IMR-90 (cell line): ENCODE measurements around the gene TCFL5. TPM values are rescaled to one million over a fixed set of nuclear protein-coding genes. Genes with fewer than 3 reads are reported as not detected.

Source experiments
- ATAC-seq: fragments of 200-7000 bp; cut with Tn5 transposase; 2 replicates; pipeline ENCODE4 v1.9.1; 2020; ENCODE audit warnings: low read depth, mild to moderate bottlenecking, moderate library complexity
- BruUV-seq: library from RNA; stranded (reverse); fragments of 400-500 nt; replicated peaks from 2 replicates; lab custom pipeline; 2021; lab: Mats Ljungman, UMichigan
- CTCF ChIA-PET: fragments of 300-600 bp; formaldehyde crosslinking; extraction: SDS; loops from one replicate; lab custom pipeline; 2021; ENCODE audit warnings: antibody characterized with exemption; lab: Yijun Ruan, JAX
- POLR2A ChIA-PET: fragments of 300-600 bp; sonication (Branson Sonifier 250); formaldehyde crosslinking; loops from one replicate; lab custom pipeline; 2022; ENCODE audit warnings: antibody characterized with exemption; ENCODE audit not compliant: unreplicated experiment; lab: Charles Lee
- DNase-seq: peaks from one replicate; pipeline ENCODE4 v3.0.0; 2013
- H2AFZ ChIP-seq: replicated peaks from 2 replicates; pipeline ENCODE3; 2013; ENCODE audit warnings: low read length, mild to moderate bottlenecking; ENCODE audit not compliant: poor library complexity
- H2AK5ac ChIP-seq: 2 replicates; pipeline ENCODE4 v1.6.1; 2013; ENCODE audit warnings: low read depth, low read length, inconsistent platforms
- H2AK9ac ChIP-seq: replicated peaks from 2 replicates; pipeline ENCODE3; 2013; ENCODE audit warnings: mild to moderate bottlenecking, low read depth, low read length, moderate library complexity; ENCODE audit not compliant: poor library complexity
- H2BK120ac ChIP-seq: 2 replicates; pipeline ENCODE4 v1.6.1; 2013; ENCODE audit warnings: low read depth, low read length, inconsistent platforms
- H2BK15ac ChIP-seq: 3 replicates; pipeline ENCODE4 v1.6.1; 2013; ENCODE audit warnings: low read depth, low read length, inconsistent platforms
- H2BK20ac ChIP-seq: 2 replicates; pipeline ENCODE4 v1.6.1; 2013; ENCODE audit warnings: low read depth, mild to moderate bottlenecking, inconsistent platforms, low read length, moderate library complexity
- H2BK5ac ChIP-seq: 2 replicates; pipeline ENCODE4 v1.6.1; 2013; ENCODE audit warnings: mild to moderate bottlenecking, low read depth, low read length, inconsistent platforms; ENCODE audit not compliant: poor library complexity, severe bottlenecking
- H3K14ac ChIP-seq: replicated peaks from 2 replicates; pipeline ENCODE4 v1.6.1; 2013; ENCODE audit warnings: low read depth, low read length, inconsistent platforms
- H3K18ac ChIP-seq: 2 replicates; pipeline ENCODE4 v1.6.1; 2013; ENCODE audit warnings: low read depth, low read length, control low read depth
- H3K23ac ChIP-seq: 2 replicates; pipeline ENCODE4 v1.6.1; 2013; ENCODE audit warnings: low read depth, low read length, inconsistent platforms
- H3K27ac ChIP-seq: 2 replicates; pipeline ENCODE4 v1.5.1; 2013; ENCODE audit warnings: mild to moderate bottlenecking, control low read depth, low read length; ENCODE audit not compliant: insufficient read depth
- H3K27me3 ChIP-seq: 2 replicates; pipeline ENCODE4 v1.6.1; 2013; ENCODE audit warnings: low read length; ENCODE audit not compliant: control insufficient read depth, insufficient read depth
- H3K36me3 ChIP-seq: 2 replicates; pipeline ENCODE4 v1.6.1; 2013; ENCODE audit warnings: low read length, mixed read lengths; ENCODE audit not compliant: control insufficient read depth, insufficient read depth
- H3K4ac ChIP-seq: 2 replicates; pipeline ENCODE4 v1.6.1; 2013; ENCODE audit warnings: low read depth, low read length, inconsistent platforms
- H3K4me1 ChIP-seq: 2 replicates; pipeline ENCODE4 v1.6.1; 2013; ENCODE audit warnings: low read length, mixed read lengths; ENCODE audit not compliant: control insufficient read depth, insufficient read depth
- H3K4me2 ChIP-seq: 2 replicates; pipeline ENCODE4 v1.6.1; 2013; ENCODE audit warnings: low read depth, mild to moderate bottlenecking, control low read depth, low read length, moderate library complexity
- H3K4me3 ChIP-seq: 2 replicates; pipeline ENCODE4 v1.5.1; 2013; ENCODE audit warnings: low read depth, mild to moderate bottlenecking, control low read depth, low read length, moderate library complexity; ENCODE audit not compliant: insufficient read depth
- H3K56ac ChIP-seq: 2 replicates; pipeline ENCODE4 v1.6.1; 2013; ENCODE audit warnings: low read length, inconsistent platforms; ENCODE audit not compliant: insufficient read depth; ENCODE audit errors: extremely low read depth
- H3K79me1 ChIP-seq, 2 experiments: 2 replicates each; pipeline ENCODE4 v1.6.1; 2013; ENCODE audit warnings: low read length in 2 of 2, inconsistent platforms in 1 of 2, low read depth in 1 of 2
- H3K9ac ChIP-seq: 2 replicates; pipeline ENCODE4 v1.6.1; 2013; ENCODE audit warnings: low read depth, low read length, control low read depth
- H3K9me1 ChIP-seq: 2 replicates; pipeline ENCODE4 v1.6.1; 2013; ENCODE audit warnings: low read length, inconsistent platforms; ENCODE audit not compliant: insufficient read depth
- H3K9me3 ChIP-seq: 2 replicates; pipeline ENCODE4 v1.6.1; 2013; ENCODE audit warnings: low read length; ENCODE audit not compliant: control insufficient read depth, insufficient read depth
- H4K20me1 ChIP-seq: 2 replicates; pipeline ENCODE4 v1.6.1; 2013; ENCODE audit warnings: low read length, inconsistent platforms; ENCODE audit not compliant: insufficient read depth
- H4K5ac ChIP-seq: 2 replicates; pipeline ENCODE4 v1.6.1; 2013; ENCODE audit warnings: mild to moderate bottlenecking, low read depth, low read length, control low read depth
- H4K8ac ChIP-seq, 2 experiments: 2 replicates each; pipeline ENCODE4 v1.6.1; 2013; ENCODE audit warnings: low read depth in 2 of 2, low read length in 2 of 2, control low read depth in 1 of 2, inconsistent platforms in 1 of 2
- H4K91ac ChIP-seq: 2 replicates; pipeline ENCODE4 v1.6.1; 2013; ENCODE audit warnings: low read depth, low read length, inconsistent platforms; ENCODE audit not compliant: insufficient read depth
- BHLHE40 ChIP-seq: fragments of 150-350 bp; IDR thresholded peaks from 2 replicates; pipeline ENCODE4 v1.6.1; 2016; ENCODE audit warnings: mild to moderate bottlenecking, low read depth, low read length
- MAZ ChIP-seq: IDR thresholded peaks from 2 replicates; pipeline ENCODE4 v1.6.1; 2012; ENCODE audit warnings: low read depth, mild to moderate bottlenecking, low read length, improper control_type of control experiment, moderate library complexity, borderline replicate concordance
- RAD21 ChIP-seq: IDR thresholded peaks from 2 replicates; pipeline ENCODE4 v1.6.1; 2012; ENCODE audit warnings: low read length, improper control_type of control experiment
- RCOR1 ChIP-seq: IDR thresholded peaks from 2 replicates; pipeline ENCODE4 v1.6.1; 2012; ENCODE audit warnings: mild to moderate bottlenecking, low read length, improper control_type of control experiment; ENCODE audit not compliant: insufficient replicate concordance
- WGBS, 2 experiments: methylation state at CpG; one replicate each; pipeline versions ENCODE4 v1.1.5 to v1.1.7; 2013; ENCODE audit warnings: missing lambda C conversion rate in 2 of 2; ENCODE audit not compliant: insufficient read length in 1 of 2; ENCODE audit errors: extremely low coverage in 2 of 2; 5-methylcytosine and 5-hydroxymethylcytosine counted together
- dilution Hi-C: fragments of 300-500 bp; cut with HindIII; formaldehyde crosslinking; loops from one replicate; pipeline ENCODE4 v1.14.3; 2018; ENCODE audit warnings: low sequenced_read_pairs; ENCODE audit not compliant: unreplicated experiment
- in situ Hi-C: fragments of 300-500 bp; cut with MboI; formaldehyde crosslinking; loops from 3 replicates; pipeline ENCODE4 v1.14.3; 2019; ENCODE audit warnings: low sequenced_read_pairs, inconsistent platforms, mixed read lengths
- intact Hi-C: fragments of 100-400 bp; cut with micrococcal nuclease; formaldehyde crosslinking; loops from 2 replicates; pipeline ENCODE4 v1.10.0; 2022
- polyA plus RNA-seq, 3 experiments: library from polyadenylated mRNA; depleted of rRNA; stranded (reverse); fragments of >200 nt; gene quantifications; 2 replicates each; pipeline ENCODE4 v1.2.3, GENCODE V29; 2012; ENCODE audit warnings: low replicate concordance in 1 of 3
- total RNA-seq: library from RNA; depleted of rRNA; stranded (reverse); fragments of >200 nt; gene quantifications from 2 replicates; pipeline ENCODE4 v1.2.3, GENCODE V29; 2012

The TCFL5 gene
- total and polyA plus RNA-seq, 2 of the 4 experiments (the other 2 are of a cell fraction): 6.0 to 8.2 TPM

GRCh38 chr20:62835931-62836861 lies 25.4 kb downstream of the TCFL5 start:
- H3K4me2 ChIP-seq: no peak overlapping the region
- no peak overlapping the region for H3K56ac ChIP-seq
- no peak overlapping the region for H4K8ac ChIP-seq
- H2BK15ac ChIP-seq: no peak overlapping the region
- no peak overlapping the region for H3K27ac ChIP-seq
- H4K5ac ChIP-seq: no peak overlapping the region
- CTCF ChIA-PET: no interaction called here
- no peak overlapping the region for H2AK5ac ChIP-seq
- no peaks in the 10 kb centered on the region for H3K36me3 ChIP-seq
- no peak overlapping the region for H4K91ac ChIP-seq
- BruUV-seq: no TSS peak
- no peaks in the 10 kb centered on the region; the same call in 1 of the 2 replicates for H3K27me3 ChIP-seq
- no peak overlapping the region for H2BK120ac ChIP-seq
- H2BK5ac ChIP-seq: no peak overlapping the region
- TF ChIP-seq RAD21: no peak
- peak; percentile 43; the same call in 1 of the 2 replicates for TF ChIP-seq BHLHE40
- TF ChIP-seq MAZ: peak; percentile 69; the same call in 1 of the 2 replicates
- no peak for TF ChIP-seq RCOR1
- H3K79me1 ChIP-seq: no peaks in the 10 kb centered on the region
- 67% methylated on average over 28 of the region's 52 CpGs; no CpG with 5 or more reads in 1 of the 2 experiments for WGBS, 2 experiments
- H2AFZ ChIP-seq: peak overlapping the region; percentile 33
- no peak overlapping the region for H3K4me3 ChIP-seq
- H3K9me3 ChIP-seq: no peaks in the 10 kb centered on the region
- H3K14ac ChIP-seq: no peak overlapping the region
- no peak overlapping the region for H2BK20ac ChIP-seq
- no peak for ATAC-seq
- H3K9ac ChIP-seq: no peak overlapping the region
- H3K4me1 ChIP-seq: peaks cover 3% of the 10 kb centered on the region; the same call in 1 of the 2 replicates
- DNase-seq: peak; percentile 50
- dilution Hi-C loops (no loop called here), intact Hi-C loops (no loop called here), in situ Hi-C loops (no loop called here)
- no peak overlapping the region for H3K23ac ChIP-seq
- no peaks in the 10 kb centered on the region; the same call in 1 of the 2 replicates for H3K9me1 ChIP-seq
- no peak overlapping the region for H2AK9ac ChIP-seq
- POLR2A ChIA-PET: no interaction called here
- no peak overlapping the region for H3K18ac ChIP-seq
- no peak overlapping the region for H3K4ac ChIP-seq
- no peaks in the 10 kb centered on the region for H4K20me1 ChIP-seq
